Measurements from ENCODE around the gene DLG5.

Gene DLG5

GRCh38 chr10:77837248-77837924 lies 89.2 kb downstream of the DLG5 start:
- H3K9me3 ChIP-seq (ENCODE audit: control insufficient read depth in 2 of 2, low read length in 2 of 2) = no peaks in the 10 kb centered on the region
- no peaks in the 10 kb centered on the region for H3K27me3 ChIP-seq (ENCODE audit: control insufficient read depth in 2 of 2, insufficient read depth in 2 of 2, low read length in 2 of 2)
- H3K4me1 ChIP-seq (ENCODE audit: control insufficient read depth in 2 of 2, insufficient read depth in 2 of 2, low read length in 2 of 2) = no peaks in the 10 kb centered on the region
- H3K4me3 ChIP-seq (ENCODE audit: low read length in 2 of 2) = no peak overlapping the region
- no peak overlapping the region for H3K9ac ChIP-seq (ENCODE audit: low read depth in 1 of 2, low read length in 2 of 2)
- peaks cover 38 to 58% of the 10 kb centered on the region in 2 donors for H3K36me3 ChIP-seq (ENCODE audit: control insufficient read depth in 2 of 2, insufficient read depth in 2 of 2, low read length in 2 of 2)
- H3K27ac ChIP-seq (ENCODE audit: low read depth in 2 of 2, low read length in 2 of 2) = no peak overlapping the region

- Histone ChIP-seq H3K27ac (ENCODE audit: low read depth in 2 of 2, low read length in 2 of 2) (peak overlapping the region; percentile 45 to 50), H3K4me1 (ENCODE audit: control insufficient read depth in 2 of 2, insufficient read depth in 2 of 2, low read length in 2 of 2) (no peaks in the 10 kb centered on the region), H3K36me3 (ENCODE audit: control insufficient read depth in 2 of 2, insufficient read depth in 2 of 2, low read length in 2 of 2) (peaks cover 39 to 51% of the 10 kb centered on the region in 2 donors), H3K4me3 (ENCODE audit: low read length in 2 of 2) (peak overlapping the region in 1 of 2 donors; percentile 20), H3K9ac (ENCODE audit: low read depth in 1 of 2, low read length in 2 of 2) (no peak overlapping the region), H3K27me3 (ENCODE audit: control insufficient read depth in 2 of 2, insufficient read depth in 2 of 2, low read length in 2 of 2) (no peaks in the 10 kb centered on the region), H3K9me3 (ENCODE audit: control insufficient read depth in 2 of 2, low read length in 2 of 2) (no peaks in the 10 kb centered on the region)
Measured at GRCh38 chr10:77836299-77836820, 90.2 kb downstream of the DLG5 start.

- no peaks in the 10 kb centered on the region for H3K4me1 ChIP-seq (ENCODE audit: control insufficient read depth in 2 of 2, insufficient read depth in 2 of 2, low read length in 2 of 2)
- peak overlapping the region in 1 of 2 donors; percentile 20 for H3K4me3 ChIP-seq (ENCODE audit: low read length in 2 of 2)
- H3K27me3 ChIP-seq (ENCODE audit: control insufficient read depth in 2 of 2, insufficient read depth in 2 of 2, low read length in 2 of 2) = no peaks in the 10 kb centered on the region
- H3K27ac ChIP-seq (ENCODE audit: low read depth in 2 of 2, low read length in 2 of 2) = peak overlapping the region in 1 of 2 donors; percentile 50
- no peak overlapping the region for H3K9ac ChIP-seq (ENCODE audit: low read depth in 1 of 2, low read length in 2 of 2)
- H3K9me3 ChIP-seq (ENCODE audit: control insufficient read depth in 2 of 2, low read length in 2 of 2) = no peaks in the 10 kb centered on the region
- peaks cover 36 to 48% of the 10 kb centered on the region in 2 donors for H3K36me3 ChIP-seq (ENCODE audit: control insufficient read depth in 2 of 2, insufficient read depth in 2 of 2, low read length in 2 of 2)
Measured at GRCh38 chr10:77835669-77836086, 90.9 kb downstream of the DLG5 start.

DNA sequence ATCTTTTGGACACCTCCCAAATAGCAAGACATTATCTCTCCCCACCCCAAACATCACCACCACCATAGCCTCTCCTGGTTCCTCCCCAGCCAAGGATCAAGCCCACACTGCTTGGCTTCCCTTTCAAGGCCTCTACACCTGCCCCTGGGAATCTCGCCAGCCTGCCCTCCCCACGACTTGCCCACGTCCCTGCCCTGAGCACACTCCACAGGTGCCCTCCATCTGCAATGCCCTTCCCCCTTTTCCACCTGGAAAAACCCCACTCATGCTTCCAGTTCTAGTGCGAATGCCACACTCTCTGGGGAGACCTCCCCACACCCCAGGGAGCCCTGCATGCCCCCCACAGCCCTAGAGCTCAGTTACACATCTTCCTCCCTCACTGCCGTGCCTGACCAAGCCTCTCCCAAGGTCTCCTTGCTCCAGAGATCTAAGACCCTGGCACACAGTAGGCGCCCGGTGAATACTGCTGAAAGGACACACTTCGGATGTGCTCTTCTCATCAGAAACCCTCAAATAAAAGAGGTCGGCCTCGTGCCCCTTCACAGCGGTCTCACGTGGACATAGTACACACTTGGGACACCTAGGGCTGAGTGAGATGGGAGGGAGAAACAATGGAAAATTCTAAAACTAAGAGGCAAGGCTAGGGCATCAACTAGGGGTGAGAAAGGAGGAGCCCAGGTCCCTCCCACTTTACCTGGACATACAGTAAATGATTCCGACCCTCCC lies 91.4 kb downstream of the DLG5 start:
- Histone ChIP-seq H3K9me3 (ENCODE audit: control insufficient read depth in 2 of 2, low read length in 2 of 2) (no peaks in the 10 kb centered on the region), H3K4me1 (ENCODE audit: control insufficient read depth in 2 of 2, insufficient read depth in 2 of 2, low read length in 2 of 2) (no peaks in the 10 kb centered on the region), H3K9ac (ENCODE audit: low read depth in 1 of 2, low read length in 2 of 2) (no peak overlapping the region), H3K27ac (ENCODE audit: low read depth in 2 of 2, low read length in 2 of 2) (no peak overlapping the region), H3K36me3 (ENCODE audit: control insufficient read depth in 2 of 2, insufficient read depth in 2 of 2, low read length in 2 of 2) (peaks cover 40 to 52% of the 10 kb centered on the region in 2 donors), H3K27me3 (ENCODE audit: control insufficient read depth in 2 of 2, insufficient read depth in 2 of 2, low read length in 2 of 2) (no peaks in the 10 kb centered on the region), H3K4me3 (ENCODE audit: low read length in 2 of 2) (no peak overlapping the region)

- no peak overlapping the region for H3K4me3 ChIP-seq (ENCODE audit: low read length in 2 of 2)
- no peaks in the 10 kb centered on the region for H3K27me3 ChIP-seq (ENCODE audit: control insufficient read depth in 2 of 2, insufficient read depth in 2 of 2, low read length in 2 of 2)
- H3K9ac ChIP-seq (ENCODE audit: low read depth in 1 of 2, low read length in 2 of 2) = no peak overlapping the region
- H3K27ac ChIP-seq (ENCODE audit: low read depth in 2 of 2, low read length in 2 of 2) = no peak overlapping the region
- H3K9me3 ChIP-seq (ENCODE audit: control insufficient read depth in 2 of 2, low read length in 2 of 2) = no peaks in the 10 kb centered on the region
- no peaks in the 10 kb centered on the region for H3K4me1 ChIP-seq (ENCODE audit: control insufficient read depth in 2 of 2, insufficient read depth in 2 of 2, low read length in 2 of 2)
- peaks cover 45 to 57% of the 10 kb centered on the region in 2 donors for H3K36me3 ChIP-seq (ENCODE audit: control insufficient read depth in 2 of 2, insufficient read depth in 2 of 2, low read length in 2 of 2)
Measured at GRCh38 chr10:77834540-77834939, 92.0 kb downstream of the DLG5 start.

- H3K27me3 ChIP-seq (ENCODE audit: control insufficient read depth in 2 of 2, insufficient read depth in 2 of 2, low read length in 2 of 2) = no peaks in the 10 kb centered on the region
- H3K36me3 ChIP-seq (ENCODE audit: control insufficient read depth in 2 of 2, insufficient read depth in 2 of 2, low read length in 2 of 2) = peaks cover 53 to 61% of the 10 kb centered on the region in 2 donors
- H3K4me3 ChIP-seq (ENCODE audit: low read length in 2 of 2) = no peak overlapping the region
- no peaks in the 10 kb centered on the region for H3K9me3 ChIP-seq (ENCODE audit: control insufficient read depth in 2 of 2, low read length in 2 of 2)
- no peaks in the 10 kb centered on the region for H3K4me1 ChIP-seq (ENCODE audit: control insufficient read depth in 2 of 2, insufficient read depth in 2 of 2, low read length in 2 of 2)
- no peak overlapping the region for H3K27ac ChIP-seq (ENCODE audit: low read depth in 2 of 2, low read length in 2 of 2)
- H3K9ac ChIP-seq (ENCODE audit: low read depth in 1 of 2, low read length in 2 of 2) = no peak overlapping the region
Measured at GRCh38 chr10:77833792-77834191, 92.8 kb downstream of the DLG5 start.

GRCh38 chr10:77833225-77833624 lies 93.3 kb downstream of the DLG5 start:
- Histone ChIP-seq H3K27me3 (ENCODE audit: control insufficient read depth in 2 of 2, insufficient read depth in 2 of 2, low read length in 2 of 2) (no peaks in the 10 kb centered on the region), H3K4me3 (ENCODE audit: low read length in 2 of 2) (no peak overlapping the region), H3K9ac (ENCODE audit: low read depth in 1 of 2, low read length in 2 of 2) (no peak overlapping the region), H3K4me1 (ENCODE audit: control insufficient read depth in 2 of 2, insufficient read depth in 2 of 2, low read length in 2 of 2) (no peaks in the 10 kb centered on the region), H3K36me3 (ENCODE audit: control insufficient read depth in 2 of 2, insufficient read depth in 2 of 2, low read length in 2 of 2) (peaks cover 55 to 61% of the 10 kb centered on the region in 2 donors), H3K27ac (ENCODE audit: low read depth in 2 of 2, low read length in 2 of 2) (no peak overlapping the region), H3K9me3 (ENCODE audit: control insufficient read depth in 2 of 2, low read length in 2 of 2) (no peaks in the 10 kb centered on the region)

DNA sequence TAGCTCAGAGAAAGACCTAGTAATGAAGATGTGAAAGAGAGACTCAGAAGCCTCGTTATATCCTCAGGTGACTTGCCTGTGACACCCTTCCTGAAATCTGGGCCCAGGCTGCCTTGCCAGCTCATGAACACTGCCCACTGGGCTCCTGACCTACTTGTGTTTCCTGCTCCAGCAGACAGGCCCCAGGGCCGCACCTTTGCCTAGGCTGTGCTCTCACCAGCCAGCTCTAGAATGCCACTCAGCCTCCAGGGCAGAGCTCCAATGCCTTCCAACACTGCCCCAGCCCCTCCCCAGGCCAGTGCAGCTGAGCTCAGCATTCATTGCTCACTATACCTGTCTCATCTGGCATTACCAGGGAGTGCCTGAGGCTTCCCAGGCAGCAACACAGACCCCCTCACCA lies 94.3 kb downstream of the DLG5 start:
- no peak overlapping the region for H3K9ac ChIP-seq (ENCODE audit: low read depth in 1 of 2, low read length in 2 of 2)
- no peaks in the 10 kb centered on the region for H3K27me3 ChIP-seq (ENCODE audit: control insufficient read depth in 2 of 2, insufficient read depth in 2 of 2, low read length in 2 of 2)
- H3K9me3 ChIP-seq (ENCODE audit: control insufficient read depth in 2 of 2, low read length in 2 of 2) = no peaks in the 10 kb centered on the region
- H3K27ac ChIP-seq (ENCODE audit: low read depth in 2 of 2, low read length in 2 of 2) = no peak overlapping the region
- no peak overlapping the region for H3K4me3 ChIP-seq (ENCODE audit: low read length in 2 of 2)
- H3K36me3 ChIP-seq (ENCODE audit: control insufficient read depth in 2 of 2, insufficient read depth in 2 of 2, low read length in 2 of 2) = peaks cover 55 to 57% of the 10 kb centered on the region in 2 donors
- H3K4me1 ChIP-seq (ENCODE audit: control insufficient read depth in 2 of 2, insufficient read depth in 2 of 2, low read length in 2 of 2) = no peaks in the 10 kb centered on the region

GRCh38 chr10:77829356-77829755 lies 97.2 kb downstream of the DLG5 start:
- no peaks in the 10 kb centered on the region for H3K27me3 ChIP-seq (ENCODE audit: control insufficient read depth in 2 of 2, insufficient read depth in 2 of 2, low read length in 2 of 2)
- H3K36me3 ChIP-seq (ENCODE audit: control insufficient read depth in 2 of 2, insufficient read depth in 2 of 2, low read length in 2 of 2) = peaks cover 41 to 52% of the 10 kb centered on the region in 2 donors
- no peak overlapping the region for H3K27ac ChIP-seq (ENCODE audit: low read depth in 2 of 2, low read length in 2 of 2)
- no peaks in the 10 kb centered on the region for H3K9me3 ChIP-seq (ENCODE audit: control insufficient read depth in 2 of 2, low read length in 2 of 2)
- no peak overlapping the region for H3K9ac ChIP-seq (ENCODE audit: low read depth in 1 of 2, low read length in 2 of 2)
- H3K4me3 ChIP-seq (ENCODE audit: low read length in 2 of 2) = no peak overlapping the region
- H3K4me1 ChIP-seq (ENCODE audit: control insufficient read depth in 2 of 2, insufficient read depth in 2 of 2, low read length in 2 of 2) = peaks cover 0 to 4% of the 10 kb centered on the region in 2 donors

GRCh38 chr10:77828377-77828776 lies 98.2 kb downstream of the DLG5 start:
- H3K27ac ChIP-seq (ENCODE audit: low read depth in 2 of 2, low read length in 2 of 2) = no peak overlapping the region
- H3K9ac ChIP-seq (ENCODE audit: low read depth in 1 of 2, low read length in 2 of 2) = no peak overlapping the region
- H3K4me1 ChIP-seq (ENCODE audit: control insufficient read depth in 2 of 2, insufficient read depth in 2 of 2, low read length in 2 of 2) = peaks cover 0 to 4% of the 10 kb centered on the region in 2 donors
- peaks cover 35 to 51% of the 10 kb centered on the region in 2 donors for H3K36me3 ChIP-seq (ENCODE audit: control insufficient read depth in 2 of 2, insufficient read depth in 2 of 2, low read length in 2 of 2)
- no peak overlapping the region for H3K4me3 ChIP-seq (ENCODE audit: low read length in 2 of 2)
- H3K9me3 ChIP-seq (ENCODE audit: control insufficient read depth in 2 of 2, low read length in 2 of 2) = no peaks in the 10 kb centered on the region
- no peaks in the 10 kb centered on the region for H3K27me3 ChIP-seq (ENCODE audit: control insufficient read depth in 2 of 2, insufficient read depth in 2 of 2, low read length in 2 of 2)

All from mucosa of rectum (tissue), 2 donors.